HepG2 (cell line): ENCODE results near the gene GLCE. TPM values are rescaled to one million over a fixed set of nuclear protein-coding genes. Genes with fewer than 3 reads are reported as not detected.
A peak's percentile ranks its signal among the peaks of the same experiment; 100 is the strongest.

Source experiments
- ZFP62 ChIP-seq: sonication (generic); formaldehyde crosslinking; IDR thresholded peaks from 2 replicates; pipeline ENCODE4 v1.4.0; 2020; ENCODE audit warnings: missing genetic modification reagents
- ZKSCAN8 ChIP-seq: IDR thresholded peaks from 2 replicates; pipeline ENCODE4 v1.6.1; 2016; ENCODE audit warnings: borderline replicate concordance, missing genetic modification reagents, missing compliant biosample characterization
- ZNF543 ChIP-seq: sonication (generic); formaldehyde crosslinking; IDR thresholded peaks from 2 replicates; pipeline ENCODE4 v1.4.0; 2020; ENCODE audit warnings: mild to moderate bottlenecking, missing genetic modification reagents
- ZNF713 ChIP-seq: sonication (generic); formaldehyde crosslinking; IDR thresholded peaks from 2 replicates; pipeline ENCODE4 v1.4.0; 2020; ENCODE audit warnings: mild to moderate bottlenecking, missing genetic modification reagents
- polyA plus RNA-seq, 8 experiments: library from polyadenylated mRNA; depleted of rRNA in 3 of 8; stranded (reverse) in 7 of 8; unstranded in 1 of 8; fragments of >200 nt; fragmentation: Illumina TruSeq in 4 of 8; extraction: Trizol in 4 of 8; gene quantifications; 2 replicates each; pipeline versions ENCODE4 v1.2.1 to v1.2.3, GENCODE V29; 2011 to 2016; ENCODE audit warnings: low read depth in 4 of 8, missing spikeins in 1 of 8, mixed read lengths in 1 of 8; ENCODE audit not compliant: insufficient read depth in 1 of 8
- total RNA-seq, 5 experiments: library from RNA; depleted of rRNA; stranded (reverse); fragments of >200 nt; fragmentation: Illumina TruSeq; extraction: Trizol; gene quantifications; 2 replicates each; pipeline ENCODE4 v1.2.3, GENCODE V29; 2016; ENCODE audit warnings: low read depth in 1 of 5
- TF ChIP-seq, protein P1 (sequence below): sonication (generic); formaldehyde crosslinking; IDR thresholded peaks from 2 replicates; pipeline ENCODE4 v1.5.0; 2020; ENCODE audit warnings: mild to moderate bottlenecking, missing genetic modification reagents, borderline replicate concordance

GLCE gene
- total and polyA plus RNA-seq, 2 of the 13 experiments (the other 11 are each of a cell fraction or from before 2014, with no cell fraction given), result 12.9 to 23.4 TPM

DNA sequence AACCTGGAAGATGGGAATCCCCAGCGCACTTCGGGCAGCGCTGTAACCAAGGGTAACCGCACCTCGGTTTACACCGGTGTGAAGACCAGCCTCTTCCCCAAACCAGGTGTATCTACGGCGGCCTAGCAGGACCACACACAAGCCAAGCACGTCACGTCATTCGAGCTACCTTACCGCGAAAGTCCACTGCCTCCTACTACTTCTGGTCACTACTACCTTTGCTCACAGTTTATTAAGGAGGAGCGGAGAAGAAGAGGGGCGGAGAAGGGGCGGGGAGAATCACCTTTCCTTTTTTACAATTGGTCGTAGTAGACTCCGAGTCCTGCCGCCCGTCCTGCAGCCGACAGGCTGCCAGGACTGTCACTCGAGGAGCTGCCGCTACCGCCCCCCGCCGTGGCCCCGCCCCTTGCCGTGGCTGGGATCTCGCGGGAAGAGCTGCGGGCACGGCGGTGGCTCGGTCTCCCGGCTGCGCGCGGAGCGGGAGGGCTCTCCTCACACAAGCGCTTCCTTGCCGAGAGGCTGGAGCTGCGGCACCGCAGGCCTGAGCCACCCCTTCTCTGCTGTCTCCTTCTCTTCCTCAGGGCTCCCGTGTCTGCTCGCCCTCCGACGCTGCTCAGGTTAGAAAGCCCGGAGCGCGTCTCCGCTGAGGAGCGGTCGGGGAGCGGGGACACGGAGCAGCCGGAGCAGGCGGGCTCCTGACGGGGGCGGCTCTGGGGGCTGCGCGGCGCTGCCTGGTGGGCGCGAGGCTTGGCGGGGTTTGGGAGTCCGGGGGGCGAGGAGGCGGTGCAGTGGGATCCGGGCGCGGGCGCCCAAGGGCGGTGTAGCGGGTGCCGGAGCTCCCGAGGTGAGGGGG, at the start of gene GLCE (continued):
- TF ChIP-seq, protein P1, sequence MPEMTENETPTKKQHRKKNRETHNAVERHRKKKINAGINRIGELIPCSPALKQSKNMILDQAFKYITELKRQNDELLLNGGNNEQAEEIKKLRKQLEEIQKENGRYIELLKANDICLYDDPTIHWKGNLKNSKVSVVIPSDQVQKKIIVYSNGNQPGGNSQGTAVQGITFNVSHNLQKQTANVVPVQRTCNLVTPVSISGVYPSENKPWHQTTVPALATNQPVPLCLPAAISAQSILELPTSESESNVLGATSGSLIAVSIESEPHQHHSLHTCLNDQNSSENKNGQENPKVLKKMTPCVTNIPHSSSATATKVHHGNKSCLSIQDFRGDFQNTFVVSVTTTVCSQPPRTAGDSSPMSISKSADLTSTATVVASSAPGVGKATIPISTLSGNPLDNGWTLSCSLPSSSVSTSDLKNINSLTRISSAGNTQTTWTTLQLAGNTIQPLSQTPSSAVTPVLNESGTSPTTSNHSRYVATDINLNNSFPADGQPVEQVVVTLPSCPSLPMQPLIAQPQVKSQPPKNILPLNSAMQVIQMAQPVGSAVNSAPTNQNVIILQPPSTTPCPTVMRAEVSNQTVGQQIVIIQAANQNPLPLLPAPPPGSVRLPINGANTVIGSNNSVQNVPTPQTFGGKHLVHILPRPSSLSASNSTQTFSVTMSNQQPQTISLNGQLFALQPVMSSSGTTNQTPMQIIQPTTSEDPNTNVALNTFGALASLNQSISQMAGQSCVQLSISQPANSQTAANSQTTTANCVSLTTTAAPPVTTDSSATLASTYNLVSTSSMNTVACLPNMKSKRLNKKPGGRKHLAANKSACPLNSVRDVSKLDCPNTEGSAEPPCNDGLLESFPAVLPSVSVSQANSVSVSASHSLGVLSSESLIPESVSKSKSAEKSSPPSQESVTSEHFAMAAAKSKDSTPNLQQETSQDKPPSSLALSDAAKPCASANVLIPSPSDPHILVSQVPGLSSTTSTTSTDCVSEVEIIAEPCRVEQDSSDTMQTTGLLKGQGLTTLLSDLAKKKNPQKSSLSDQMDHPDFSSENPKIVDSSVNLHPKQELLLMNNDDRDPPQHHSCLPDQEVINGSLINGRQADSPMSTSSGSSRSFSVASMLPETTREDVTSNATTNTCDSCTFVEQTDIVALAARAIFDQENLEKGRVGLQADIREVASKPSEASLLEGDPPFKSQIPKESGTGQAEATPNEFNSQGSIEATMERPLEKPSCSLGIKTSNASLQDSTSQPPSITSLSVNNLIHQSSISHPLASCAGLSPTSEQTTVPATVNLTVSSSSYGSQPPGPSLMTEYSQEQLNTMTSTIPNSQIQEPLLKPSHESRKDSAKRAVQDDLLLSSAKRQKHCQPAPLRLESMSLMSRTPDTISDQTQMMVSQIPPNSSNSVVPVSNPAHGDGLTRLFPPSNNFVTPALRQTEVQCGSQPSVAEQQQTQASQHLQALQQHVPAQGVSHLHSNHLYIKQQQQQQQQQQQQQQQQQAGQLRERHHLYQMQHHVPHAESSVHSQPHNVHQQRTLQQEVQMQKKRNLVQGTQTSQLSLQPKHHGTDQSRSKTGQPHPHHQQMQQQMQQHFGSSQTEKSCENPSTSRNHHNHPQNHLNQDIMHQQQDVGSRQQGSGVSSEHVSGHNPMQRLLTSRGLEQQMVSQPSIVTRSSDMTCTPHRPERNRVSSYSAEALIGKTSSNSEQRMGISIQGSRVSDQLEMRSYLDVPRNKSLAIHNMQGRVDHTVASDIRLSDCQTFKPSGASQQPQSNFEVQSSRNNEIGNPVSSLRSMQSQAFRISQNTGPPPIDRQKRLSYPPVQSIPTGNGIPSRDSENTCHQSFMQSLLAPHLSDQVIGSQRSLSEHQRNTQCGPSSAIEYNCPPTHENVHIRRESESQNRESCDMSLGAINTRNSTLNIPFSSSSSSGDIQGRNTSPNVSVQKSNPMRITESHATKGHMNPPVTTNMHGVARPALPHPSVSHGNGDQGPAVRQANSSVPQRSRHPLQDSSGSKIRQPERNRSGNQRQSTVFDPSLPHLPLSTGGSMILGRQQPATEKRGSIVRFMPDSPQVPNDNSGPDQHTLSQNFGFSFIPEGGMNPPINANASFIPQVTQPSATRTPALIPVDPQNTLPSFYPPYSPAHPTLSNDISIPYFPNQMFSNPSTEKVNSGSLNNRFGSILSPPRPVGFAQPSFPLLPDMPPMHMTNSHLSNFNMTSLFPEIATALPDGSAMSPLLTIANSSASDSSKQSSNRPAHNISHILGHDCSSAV (CRISPR knock-in tag), result no peak
- TF ChIP-seq ZNF543 (CRISPR knock-in tag), result 0 out of 2 replicates have a peak, but pooled peaks have one; percentile 14
- TF ChIP-seq ZFP62, result no peak
- TF ChIP-seq ZNF713 (CRISPR knock-in tag), result no peak
- no peak for TF ChIP-seq ZKSCAN8
- TF ChIP-seq, all 625 proteins: peak for 184
